ENCODE results near the gene ADISSP. TPM values are rescaled to one million over a fixed set of nuclear protein-coding genes. Genes with fewer than 3 reads are reported as not detected.

Gene ADISSP
- polyA plus RNA-seq, 3 donors = 59.6 to 78.5 (median 68.5) TPM

- Mint-ChIP-seq H3K36me3 (peaks cover 3 to 17% of the 10 kb centered on the region in 2 donors), H3K4me1 (peaks cover 10% of the 10 kb centered on the region), H3K4me3 (no peak overlapping the region), H3K9me3 (peaks cover 0 to 3% (median 0%) of the 10 kb centered on the region in 7 donors), H3K27ac (no peak overlapping the region), H3K27me3 (ENCODE audit: low read depth in 3 of 3) (peaks cover 0 to 10% (median 2%) of the 10 kb centered on the region in 3 donors)
- Histone ChIP-seq H3K9ac (ENCODE audit: insufficient read depth, low read length, poor library complexity, severe bottlenecking) (no peak overlapping the region), H3K4me2 (replicated peaks; ENCODE audit: extremely low read depth, low read length, poor library complexity, severe bottlenecking) (no peak overlapping the region), H3K36me3 (replicated peaks in 1 of 2; ENCODE audit: control insufficient read depth in 1 of 2, insufficient read depth in 2 of 2, low read length in 2 of 2) (peaks cover 2 to 32% of the 10 kb centered on the region in 2 donors), H2AFZ (ENCODE audit: insufficient read depth, low read depth, low read length, poor library complexity, severe bottlenecking) (no peak overlapping the region), H3K27me3 (ENCODE audit: control insufficient read depth in 2 of 2, insufficient read depth in 2 of 2, low read length in 2 of 2) (no peaks in the 10 kb centered on the region), H3K79me2 (ENCODE audit: insufficient read depth, low read length) (no peaks in the 10 kb centered on the region), H4K20me1 (ENCODE audit: insufficient read depth, low read length) (no peaks in the 10 kb centered on the region), H3K4me1 (ENCODE audit: control insufficient read depth in 1 of 2, insufficient read depth in 2 of 2, low read length in 2 of 2) (peaks cover 6 to 12% of the 10 kb centered on the region in 2 donors), H3K27ac (ENCODE audit: low read depth in 1 of 2, low read length in 2 of 2) (no peak overlapping the region), H3K4me3 (replicated peaks in 1 of 3; ENCODE audit: low read depth in 2 of 3, low read length in 3 of 3) (no peak overlapping the region), H3K9me3 (replicated peaks in 1 of 2; ENCODE audit: control insufficient read depth in 1 of 2, insufficient read depth in 1 of 2, low read length in 2 of 2) (no peaks in the 10 kb centered on the region)
- DNase-seq = no peak
- WGBS (ENCODE audit: insufficient coverage) = 84% methylated on average over 12 of the region's 14 CpGs
- intact Hi-C loops (cut with micrococcal nuclease) = no loop called here
- no peak for TF ChIP-seq CTCF (IDR thresholded peaks at IDR 0.05)
Measured at GRCh38 chr20:3705491-3705969, 62.0 kb downstream of the ADISSP start.

- TF ChIP-seq CTCF (IDR thresholded peaks at IDR 0.05) = no peak
- no peaks in the 10 kb centered on the region for H4K20me1 ChIP-seq (ENCODE audit: insufficient read depth, low read length)
- Mint-ChIP-seq H3K27ac (peak overlapping the region in 1 of 7 donors; percentile 58), H3K36me3 (peaks cover 3 to 17% of the 10 kb centered on the region in 2 donors), H3K4me1 (no peaks in the 10 kb centered on the region), H3K4me3 (no peak overlapping the region), H3K27me3 (ENCODE audit: low read depth in 3 of 3) (peaks cover 0 to 8% (median 2%) of the 10 kb centered on the region in 3 donors), H3K9me3 (peaks cover 0 to 3% (median 0%) of the 10 kb centered on the region in 7 donors)
- no peaks in the 10 kb centered on the region for H3K79me2 ChIP-seq (ENCODE audit: insufficient read depth, low read length)
- peaks cover 2 to 32% of the 10 kb centered on the region in 2 donors for H3K36me3 ChIP-seq (replicated peaks in 1 of 2; ENCODE audit: control insufficient read depth in 1 of 2, insufficient read depth in 2 of 2, low read length in 2 of 2)
- no peak overlapping the region for H3K27ac ChIP-seq (ENCODE audit: low read depth in 1 of 2, low read length in 2 of 2)
- no peak for DNase-seq
- no peak overlapping the region for H3K4me2 ChIP-seq (replicated peaks; ENCODE audit: extremely low read depth, low read length, poor library complexity, severe bottlenecking)
- 91% methylated on average over 5 of the region's 5 CpGs for WGBS (ENCODE audit: insufficient coverage)
- no peaks in the 10 kb centered on the region for H3K4me1 ChIP-seq (ENCODE audit: control insufficient read depth in 1 of 2, insufficient read depth in 2 of 2, low read length in 2 of 2)
- no peaks in the 10 kb centered on the region for H3K27me3 ChIP-seq (ENCODE audit: control insufficient read depth in 2 of 2, insufficient read depth in 2 of 2, low read length in 2 of 2)
- no peak overlapping the region for H2AFZ ChIP-seq (ENCODE audit: insufficient read depth, low read depth, low read length, poor library complexity, severe bottlenecking)
- H3K9ac ChIP-seq (ENCODE audit: insufficient read depth, low read length, poor library complexity, severe bottlenecking) = no peak overlapping the region
- intact Hi-C loops (cut with micrococcal nuclease) = no loop called here
- no peak overlapping the region for H3K4me3 ChIP-seq (replicated peaks in 1 of 3; ENCODE audit: low read depth in 2 of 3, low read length in 3 of 3)
- no peaks in the 10 kb centered on the region for H3K9me3 ChIP-seq (replicated peaks in 1 of 2; ENCODE audit: control insufficient read depth in 1 of 2, insufficient read depth in 1 of 2, low read length in 2 of 2)
Measured at GRCh38 chr20:3704087-3704486, 63.5 kb downstream of the ADISSP start.

Other genes with a start within 250 kb of the ADISSP start
- gene GFRA4, start 104.4 kb downstream of the ADISSP start, polyA plus RNA-seq = not detected
- not detected for gene ADAM33, start 85.7 kb downstream of the ADISSP start, polyA plus RNA-seq
- gene SIGLEC1, start 55.2 kb downstream of the ADISSP start, polyA plus RNA-seq = 10 to 100 TPM in 1 of 3 donors, 1 to 10 TPM in 2; 1.6 to 23.5 (median 2.5) TPM
- gene HSPA12B, start 35.1 kb downstream of the ADISSP start, polyA plus RNA-seq = not detected
- under 1 TPM in 1 of 3 donors, not detected in 2; 0.09 TPM for gene SPEF1, start 13.7 kb upstream of the ADISSP start, polyA plus RNA-seq
- 10 to 100 TPM in 1 of 3 donors, 1 to 10 TPM in 2; 1.1 to 18.9 (median 1.4) TPM for gene CENPB, start 19.0 kb upstream of the ADISSP start, polyA plus RNA-seq
- 10 to 100 TPM in 1 of 3 donors, 1 to 10 TPM in 2; 3.6 to 35.6 (median 4.0) TPM for gene CDC25B, start 28.6 kb upstream of the ADISSP start, polyA plus RNA-seq
- 10 to 100 TPM in 1 of 3 donors, 1 to 10 TPM in 2; 6.6 to 10.8 (median 8.6) TPM for gene AP5S1, start 52.8 kb upstream of the ADISSP start, polyA plus RNA-seq
- gene MAVS, start 79.1 kb upstream of the ADISSP start, polyA plus RNA-seq = 10 to 100 TPM in 1 of 3 donors, 1 to 10 TPM in 2; 1.8 to 16.6 (median 3.2) TPM
- gene PANK2, start 121.6 kb upstream of the ADISSP start, polyA plus RNA-seq = 10 to 100 TPM; 36.8 to 65.7 (median 48.0) TPM
- 10 to 100 TPM; 18.6 to 36.2 (median 24.3) TPM for gene RNF24, start 247.8 kb upstream of the ADISSP start, polyA plus RNA-seq

All from CD14-positive monocyte (primary cell).